Skeletal muscle satellite cell (primary cell): ENCODE measurements around the gene HSD17B4. TPM values are rescaled to one million over a fixed set of nuclear protein-coding genes. Genes with fewer than 3 reads are reported as not detected.

Experiments
- H3K27me3 ChIP-seq: 2 replicates; pipeline ENCODE4 v1.7.0; 2013; ENCODE audit warnings: low read length; ENCODE audit not compliant: control insufficient read depth, insufficient read depth
- H3K36me3 ChIP-seq: 2 replicates; pipeline ENCODE4 v1.7.0; 2013; ENCODE audit warnings: mild to moderate bottlenecking, control low read depth, low read length; ENCODE audit not compliant: insufficient read depth
- H3K4me1 ChIP-seq: 2 replicates; pipeline ENCODE4 v1.7.0; 2013; ENCODE audit warnings: low read length; ENCODE audit not compliant: control insufficient read depth, insufficient read depth
- H3K4me2 ChIP-seq: 2 replicates; pipeline ENCODE4 v1.7.0; 2013; ENCODE audit warnings: mild to moderate bottlenecking, low read length
- H3K4me3 ChIP-seq: 2 replicates; pipeline ENCODE4 v1.7.0; 2013; ENCODE audit warnings: low read length
- H3K9ac ChIP-seq: 2 replicates; pipeline ENCODE4 v1.7.0; 2013; ENCODE audit warnings: mild to moderate bottlenecking, low read depth, low read length, moderate library complexity
- H3K9me3 ChIP-seq: replicated peaks from 2 replicates; pipeline ENCODE4 v1.7.0; 2013; ENCODE audit warnings: mild to moderate bottlenecking, control low read depth, low read length
- total RNA-seq: library from RNA; depleted of rRNA; stranded (reverse); fragments of >200 nt; gene quantifications from 2 replicates; pipeline ENCODE4 v1.2.3, GENCODE V29; 2012; rRNA removed

The HSD17B4 gene, protein sequence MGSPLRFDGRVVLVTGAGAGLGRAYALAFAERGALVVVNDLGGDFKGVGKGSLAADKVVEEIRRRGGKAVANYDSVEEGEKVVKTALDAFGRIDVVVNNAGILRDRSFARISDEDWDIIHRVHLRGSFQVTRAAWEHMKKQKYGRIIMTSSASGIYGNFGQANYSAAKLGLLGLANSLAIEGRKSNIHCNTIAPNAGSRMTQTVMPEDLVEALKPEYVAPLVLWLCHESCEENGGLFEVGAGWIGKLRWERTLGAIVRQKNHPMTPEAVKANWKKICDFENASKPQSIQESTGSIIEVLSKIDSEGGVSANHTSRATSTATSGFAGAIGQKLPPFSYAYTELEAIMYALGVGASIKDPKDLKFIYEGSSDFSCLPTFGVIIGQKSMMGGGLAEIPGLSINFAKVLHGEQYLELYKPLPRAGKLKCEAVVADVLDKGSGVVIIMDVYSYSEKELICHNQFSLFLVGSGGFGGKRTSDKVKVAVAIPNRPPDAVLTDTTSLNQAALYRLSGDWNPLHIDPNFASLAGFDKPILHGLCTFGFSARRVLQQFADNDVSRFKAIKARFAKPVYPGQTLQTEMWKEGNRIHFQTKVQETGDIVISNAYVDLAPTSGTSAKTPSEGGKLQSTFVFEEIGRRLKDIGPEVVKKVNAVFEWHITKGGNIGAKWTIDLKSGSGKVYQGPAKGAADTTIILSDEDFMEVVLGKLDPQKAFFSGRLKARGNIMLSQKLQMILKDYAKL
- 112 and 139 TPM in 2 replicates for total RNA-seq

DNA sequence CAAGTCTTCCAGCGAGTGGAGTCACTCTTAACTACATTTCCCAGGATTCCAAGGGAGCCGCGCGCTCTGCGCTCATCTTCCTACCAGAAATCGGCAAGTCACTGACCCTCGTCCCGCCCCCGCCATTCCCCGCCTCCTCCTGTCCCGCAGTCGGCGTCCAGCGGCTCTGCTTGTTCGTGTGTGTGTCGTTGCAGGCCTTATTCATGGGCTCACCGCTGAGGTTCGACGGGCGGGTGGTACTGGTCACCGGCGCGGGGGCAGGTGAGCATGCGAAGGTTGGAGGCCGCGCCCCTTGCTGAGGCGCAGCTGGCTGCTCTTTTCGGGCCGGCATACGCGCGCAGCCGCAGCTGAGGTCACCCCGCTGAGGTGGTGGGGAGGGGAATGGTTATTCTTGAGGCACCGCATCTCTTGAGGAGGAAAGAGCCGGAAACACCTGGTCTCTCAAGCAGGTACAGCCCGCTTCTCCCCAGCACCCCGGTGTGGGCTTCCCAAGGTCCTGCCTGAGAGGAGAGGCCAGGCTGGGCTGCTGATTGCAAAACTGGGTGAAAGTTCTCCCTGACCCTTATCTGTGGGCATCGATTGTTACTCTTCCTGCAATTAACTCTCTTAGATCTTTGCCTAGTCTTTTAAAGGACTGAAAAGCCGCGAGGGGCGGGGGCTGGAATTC lies at the start of gene HSD17B4:
TSS of gene HSD17B4 (plus strand) at position 125 of the 667 bp plus-strand sequence. CDS start at position 204, 79 bp downstream.
- H3K9ac ChIP-seq: peak within 1 kb of the TSS; percentile 83
- peaks cover 6% of the 10 kb centered on the region for H3K4me1 ChIP-seq
- H3K27me3 ChIP-seq: no peaks in the 10 kb centered on the region
- H3K4me2 ChIP-seq: peak within 1 kb of the TSS; percentile 93
- peak within 1 kb of the TSS; percentile 91 for H3K4me3 ChIP-seq
- H3K9me3 ChIP-seq: no peaks in the 10 kb centered on the region
- H3K36me3 ChIP-seq: peaks cover 4% of the 10 kb centered on the region

DNA sequence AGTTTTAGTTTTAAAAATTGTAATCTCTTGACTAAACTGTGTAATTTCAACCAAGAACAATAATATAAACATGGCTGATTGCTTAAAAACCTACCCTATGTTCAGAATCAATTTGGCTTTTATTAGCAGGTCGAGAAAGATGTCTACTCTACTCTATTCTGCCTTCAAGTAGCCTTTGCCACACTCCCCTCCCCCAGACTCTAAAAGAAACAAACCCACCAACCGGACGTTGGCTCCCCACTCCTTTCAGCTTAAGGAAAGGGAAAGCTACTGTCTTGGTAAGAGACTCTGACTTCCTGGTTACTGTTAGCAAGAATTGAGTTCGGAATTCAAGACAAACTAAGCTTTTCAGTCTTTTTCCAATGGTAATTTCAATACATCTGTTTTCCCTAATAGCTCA lies 49.7 kb upstream of the HSD17B4 start:
- no peaks in the 10 kb centered on the region for H3K9me3 ChIP-seq
- no peak overlapping the region for H3K4me2 ChIP-seq
- peaks cover 28% of the 10 kb centered on the region for H3K4me1 ChIP-seq
- H3K36me3 ChIP-seq: no peaks in the 10 kb centered on the region
- H3K27me3 ChIP-seq: peaks cover 5% of the 10 kb centered on the region
- H3K9ac ChIP-seq: no peak overlapping the region
- no peak overlapping the region for H3K4me3 ChIP-seq

DNA sequence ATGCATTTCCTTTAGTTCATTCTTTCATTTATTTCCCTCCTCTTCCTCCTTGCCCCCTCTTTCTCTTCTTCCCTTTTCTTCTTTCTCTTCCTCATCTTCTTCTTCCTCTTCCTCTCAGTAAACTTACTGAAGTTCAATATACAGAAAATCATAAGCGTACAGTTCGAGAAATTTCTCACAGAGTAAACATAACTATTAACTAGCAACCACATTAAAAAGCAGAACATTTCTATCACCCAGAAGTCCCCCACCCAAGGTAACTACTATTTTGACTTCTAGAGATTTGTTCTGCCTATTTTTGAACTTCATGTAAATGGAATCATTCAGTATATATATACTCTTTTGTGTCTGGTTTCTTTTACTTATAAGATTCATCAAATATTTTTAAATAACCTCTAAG lies 48.3 kb upstream of the HSD17B4 start:
- Histone ChIP-seq H3K27me3 (peaks cover 5% of the 10 kb centered on the region), H3K4me2 (no peak overlapping the region), H3K36me3 (no peaks in the 10 kb centered on the region), H3K9ac (no peak overlapping the region), H3K4me3 (no peak overlapping the region), H3K9me3 (no peaks in the 10 kb centered on the region), H3K4me1 (peaks cover 15% of the 10 kb centered on the region)

DNA sequence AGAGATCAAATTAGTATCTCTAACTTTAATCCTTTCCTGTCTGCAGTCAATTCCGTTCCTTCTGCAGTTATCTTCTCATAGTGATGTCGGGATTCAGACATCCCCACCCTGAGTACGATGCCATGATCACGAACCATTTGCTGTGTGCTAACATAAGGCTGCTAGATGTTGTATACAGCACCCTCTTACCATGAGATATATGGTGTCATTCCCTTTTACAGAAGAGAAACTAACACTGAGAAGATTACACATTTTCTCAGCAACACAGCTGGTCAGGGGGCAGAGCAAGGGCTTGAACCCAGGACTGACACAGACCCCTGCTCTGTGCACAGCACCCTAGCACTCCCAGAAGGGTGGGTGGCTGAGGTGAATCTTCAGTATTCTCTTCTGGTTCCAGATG lies 46.9 kb upstream of the HSD17B4 start:
- H3K9ac ChIP-seq: no peak overlapping the region
- H3K9me3 ChIP-seq: no peaks in the 10 kb centered on the region
- H3K36me3 ChIP-seq: no peaks in the 10 kb centered on the region
- peaks cover under 1% of the 10 kb centered on the region for H3K4me1 ChIP-seq
- no peak overlapping the region for H3K4me2 ChIP-seq
- H3K27me3 ChIP-seq: peaks cover 5% of the 10 kb centered on the region
- no peak overlapping the region for H3K4me3 ChIP-seq

DNA sequence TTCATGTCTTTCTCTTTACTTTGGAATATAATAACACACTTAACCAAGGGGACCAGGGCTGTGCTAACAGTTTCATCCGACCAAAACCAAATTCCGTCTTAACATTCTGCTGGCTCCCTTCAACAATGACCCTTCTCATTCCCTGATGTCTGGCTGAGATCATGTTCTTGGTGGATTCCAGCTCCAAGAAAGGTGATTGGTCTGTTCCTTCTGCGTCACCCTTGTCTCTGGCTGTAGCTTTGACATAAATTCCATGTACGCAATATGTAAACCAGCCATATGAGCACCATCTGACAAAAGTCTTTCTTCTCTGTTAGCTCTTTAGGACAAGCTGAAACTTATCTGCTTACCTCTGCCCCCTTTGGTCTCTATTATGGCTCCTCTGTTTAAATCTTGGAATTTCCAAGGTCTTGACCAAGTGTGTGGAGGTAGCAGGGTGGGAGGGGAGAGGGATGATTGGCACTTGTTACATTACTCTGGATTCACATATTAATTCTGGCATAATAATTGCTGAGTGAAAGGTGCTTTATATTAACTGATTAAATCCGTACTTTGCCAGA lies 45.7 kb upstream of the HSD17B4 start:
- Histone ChIP-seq H3K9me3 (no peaks in the 10 kb centered on the region), H3K36me3 (no peaks in the 10 kb centered on the region), H3K4me2 (no peak overlapping the region), H3K27me3 (peaks cover 5% of the 10 kb centered on the region), H3K4me1 (peaks cover 8% of the 10 kb centered on the region), H3K9ac (no peak overlapping the region), H3K4me3 (no peak overlapping the region)

DNA sequence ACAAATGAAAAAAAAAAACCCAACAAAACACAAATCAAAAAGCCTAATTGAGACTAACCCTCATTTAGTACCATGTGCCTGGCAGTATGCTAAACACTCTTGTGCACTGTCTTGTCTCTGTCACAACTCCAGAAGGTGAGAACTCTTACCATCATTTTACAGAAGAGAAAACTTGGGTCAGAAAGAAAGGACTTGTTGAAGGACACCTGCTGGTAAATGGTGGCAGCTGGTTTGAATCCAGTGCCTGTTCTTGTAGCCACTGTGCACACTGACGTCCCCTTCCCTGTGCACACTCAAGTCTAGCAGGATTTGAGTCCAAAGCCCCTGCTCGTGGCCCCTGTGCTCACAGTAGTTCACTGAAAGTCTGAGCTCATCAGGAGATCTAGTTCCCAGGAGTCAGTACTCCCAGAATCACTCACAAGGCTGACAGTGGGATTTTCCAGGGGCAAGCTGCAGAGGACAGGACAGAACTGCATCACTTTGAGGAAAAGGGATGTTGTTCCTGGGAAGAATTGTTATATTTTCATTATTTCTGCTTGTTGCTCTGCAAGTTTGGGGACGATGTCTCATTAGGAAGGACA lies 43.0 kb upstream of the HSD17B4 start:
- Histone ChIP-seq H3K36me3 (no peaks in the 10 kb centered on the region), H3K9ac (no peak overlapping the region), H3K4me2 (no peak overlapping the region), H3K4me3 (no peak overlapping the region), H3K9me3 (no peaks in the 10 kb centered on the region), H3K27me3 (peaks cover 5% of the 10 kb centered on the region), H3K4me1 (peaks cover 8% of the 10 kb centered on the region)

DNA sequence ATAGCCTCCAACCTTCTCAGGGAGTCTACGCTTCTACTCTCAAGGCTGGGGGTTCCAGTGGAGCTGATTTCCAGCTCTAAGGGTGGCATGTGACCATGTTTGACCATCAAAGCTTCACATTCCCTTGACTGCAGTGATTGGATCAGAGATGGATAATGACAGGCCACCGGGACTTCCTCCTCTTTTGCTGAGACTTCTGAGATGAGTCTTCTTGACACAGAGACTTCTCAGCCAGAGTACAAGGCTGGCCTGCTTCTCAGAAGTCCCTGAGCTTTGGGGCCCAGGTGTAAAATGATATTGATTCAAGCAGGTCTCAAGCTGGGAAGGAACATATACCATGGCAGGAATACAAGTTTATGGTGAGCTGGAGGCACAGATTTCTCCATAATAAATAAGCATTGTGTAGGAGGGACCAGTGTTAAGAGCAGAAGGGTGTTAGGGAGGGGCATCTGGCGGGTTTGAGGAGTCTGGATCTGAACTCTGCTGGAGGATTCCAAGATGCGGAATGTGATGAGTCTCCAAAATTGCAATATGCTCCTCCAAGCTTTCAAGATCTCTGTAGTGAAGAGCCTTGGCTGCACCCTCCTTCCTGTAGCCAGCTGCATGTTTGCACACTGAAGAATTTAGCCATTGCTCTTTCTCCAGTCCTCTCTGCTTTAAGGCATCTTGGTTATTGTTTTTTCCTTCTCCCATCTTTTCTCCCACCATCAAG lies 41.7 kb upstream of the HSD17B4 start:
- Histone ChIP-seq H3K4me1 (peaks cover 8% of the 10 kb centered on the region), H3K36me3 (no peaks in the 10 kb centered on the region), H3K4me3 (no peak overlapping the region), H3K27me3 (peaks cover 5% of the 10 kb centered on the region), H3K4me2 (peak overlapping the region; percentile 85), H3K9me3 (no peaks in the 10 kb centered on the region), H3K9ac (no peak overlapping the region)

DNA sequence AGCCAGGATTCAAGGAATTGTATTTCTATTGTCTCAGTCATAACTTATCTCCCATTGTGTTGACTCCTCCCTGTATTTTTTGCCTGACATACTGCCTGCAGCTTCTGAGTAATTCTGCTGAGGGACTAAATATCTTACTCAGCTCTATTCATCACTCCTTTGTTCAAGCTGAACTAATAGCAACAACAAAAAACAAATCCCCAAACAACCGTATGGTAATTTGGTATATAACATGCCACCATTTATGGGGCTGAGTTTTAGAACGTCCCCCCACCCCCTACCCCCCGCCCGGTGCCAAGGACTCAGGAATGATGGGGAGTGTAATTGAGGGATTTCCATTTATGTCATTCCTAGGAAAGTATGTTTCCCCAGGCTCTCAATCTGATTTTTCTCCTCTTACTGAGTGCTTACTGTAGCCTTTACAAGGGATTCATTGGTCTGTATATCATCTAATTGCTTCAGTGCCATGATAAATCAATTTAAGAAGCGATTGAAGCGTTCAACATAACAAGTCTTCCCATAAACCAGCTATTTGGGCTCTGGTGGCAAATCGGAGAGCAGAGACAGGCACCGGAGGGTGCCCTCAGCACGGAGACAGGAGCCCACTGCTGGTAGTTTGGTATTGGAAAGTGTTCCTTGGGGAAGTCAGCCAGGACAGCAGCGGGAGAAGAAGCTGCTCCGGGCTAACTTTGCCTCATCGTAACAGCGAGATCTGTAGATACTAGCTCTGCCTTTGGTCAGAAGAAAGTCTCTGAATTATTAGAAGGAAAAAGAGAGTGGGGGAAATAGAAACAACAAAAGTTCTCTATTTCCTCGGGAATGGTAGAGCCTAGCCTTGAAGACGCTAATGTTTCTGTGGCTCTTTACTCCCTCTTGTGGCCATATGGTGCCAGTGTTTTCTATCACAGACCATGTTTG lies 40.7 kb upstream of the HSD17B4 start:
- no peaks in the 10 kb centered on the region for H3K36me3 ChIP-seq
- H3K4me3 ChIP-seq: peak overlapping the region; percentile 74
- no peaks in the 10 kb centered on the region for H3K9me3 ChIP-seq
- H3K4me1 ChIP-seq: peaks cover 8% of the 10 kb centered on the region
- H3K9ac ChIP-seq: peak overlapping the region; percentile 84
- peak overlapping the region; percentile 85 for H3K4me2 ChIP-seq
- peaks cover 3% of the 10 kb centered on the region for H3K27me3 ChIP-seq

DNA sequence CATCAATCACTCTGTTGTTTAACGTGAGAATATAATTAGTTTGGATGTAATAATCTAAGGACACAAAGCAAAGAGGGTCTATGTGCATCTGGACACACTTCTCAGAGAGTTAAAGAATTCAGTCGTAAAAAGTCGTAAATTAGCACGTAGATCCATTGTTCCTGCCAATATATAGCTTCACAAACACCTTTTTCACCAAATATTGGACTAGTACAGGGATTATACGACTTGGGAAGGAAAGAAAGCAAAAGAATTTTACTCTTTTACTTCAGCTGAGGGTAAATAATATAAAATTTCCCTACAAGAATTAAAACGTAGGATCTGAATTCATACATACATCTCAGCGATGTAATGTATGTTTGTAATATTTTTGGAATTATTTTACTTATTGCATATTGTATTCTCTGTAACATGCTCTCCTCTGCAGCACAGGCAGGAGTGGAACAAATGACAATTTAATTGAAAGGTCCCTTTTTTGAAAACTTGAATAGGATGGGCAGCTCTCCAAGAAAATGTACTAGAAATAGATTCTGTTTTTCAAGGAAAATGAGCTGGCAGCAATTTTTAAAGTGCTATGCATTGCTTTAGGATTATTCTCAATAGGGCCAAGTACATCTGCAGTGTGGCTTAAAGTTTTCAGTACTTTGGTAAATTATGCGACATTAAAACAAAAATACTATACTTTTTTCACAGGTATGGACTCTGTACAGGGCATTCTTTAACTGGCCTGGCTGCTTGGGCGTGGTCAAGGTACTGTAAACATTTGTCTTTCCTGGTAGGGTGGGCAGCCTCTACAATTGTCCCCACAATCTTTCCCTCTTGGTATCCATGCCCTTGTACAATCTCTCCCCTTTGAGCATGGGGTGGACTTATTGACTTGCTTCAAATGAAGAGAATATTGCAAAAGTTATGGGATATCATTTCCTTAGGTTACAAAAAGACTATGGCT lies 39.7 kb upstream of the HSD17B4 start:
- H3K9me3 ChIP-seq: no peaks in the 10 kb centered on the region
- no peaks in the 10 kb centered on the region for H3K36me3 ChIP-seq
- H3K4me3 ChIP-seq: peak overlapping the region; percentile 74
- H3K4me2 ChIP-seq: peak overlapping the region; percentile 85
- H3K4me1 ChIP-seq: peaks cover 8% of the 10 kb centered on the region
- no peak overlapping the region for H3K9ac ChIP-seq
- H3K27me3 ChIP-seq: no peaks in the 10 kb centered on the region
